ENCODE results near the gene NTSR1.
A peak's percentile ranks its signal among the peaks of the same experiment; 100 is the strongest.

NTSR1 gene

GRCh38 chr20:62721511-62722370 is 13.1 kb downstream of the NTSR1 start:
- Histone ChIP-seq H3K36me3 (no peaks in the 10 kb centered on the region), H3K4me3 (ENCODE audit: low read depth, low read length) (no peak overlapping the region), H3K27me3 (peaks cover 28% of the 10 kb centered on the region), H3K9me3 (peaks cover 12% of the 10 kb centered on the region), H3K4me1 (no peaks in the 10 kb centered on the region)
- no peak for DNase-seq
- TF ChIP-seq CTCF (IDR thresholded peaks at IDR 0.05; ENCODE audit: low read depth, low read length): no peak

GRCh38 chr20:62722627-62723026 is 14.0 kb downstream of the NTSR1 start:
- DNase-seq: no peak
- H3K27me3 ChIP-seq: peaks cover 28% of the 10 kb centered on the region
- H3K4me3 ChIP-seq (ENCODE audit: low read depth, low read length): no peak overlapping the region
- peaks cover 12% of the 10 kb centered on the region for H3K9me3 ChIP-seq
- H3K36me3 ChIP-seq: no peaks in the 10 kb centered on the region
- H3K4me1 ChIP-seq: no peaks in the 10 kb centered on the region
- no peak for TF ChIP-seq CTCF (IDR thresholded peaks at IDR 0.05; ENCODE audit: low read depth, low read length)

- no peak for TF ChIP-seq CTCF (IDR thresholded peaks at IDR 0.05; ENCODE audit: low read depth, low read length)
- Histone ChIP-seq H3K36me3 (no peaks in the 10 kb centered on the region), H3K9me3 (peaks cover 12% of the 10 kb centered on the region), H3K4me3 (ENCODE audit: low read depth, low read length) (no peak overlapping the region), H3K27me3 (peaks cover 28% of the 10 kb centered on the region), H3K4me1 (no peaks in the 10 kb centered on the region)
- no peak for DNase-seq
Measured at GRCh38 chr20:62723351-62723750, 14.7 kb downstream of the NTSR1 start.

GRCh38 chr20:62723768-62724450 is 15.3 kb downstream of the NTSR1 start:
- peaks cover 28% of the 10 kb centered on the region for H3K27me3 ChIP-seq

GRCh38 chr20:62724692-62725595 is 16.3 kb downstream of the NTSR1 start:
- H3K27me3 ChIP-seq: peaks cover 28% of the 10 kb centered on the region
- DNase-seq: peak; percentile 7
- H3K36me3 ChIP-seq: no peaks in the 10 kb centered on the region
- no peak overlapping the region for H3K4me3 ChIP-seq (ENCODE audit: low read depth, low read length)
- no peak for TF ChIP-seq CTCF (IDR thresholded peaks at IDR 0.05; ENCODE audit: low read depth, low read length)
- peaks cover 12% of the 10 kb centered on the region for H3K9me3 ChIP-seq
- no peaks in the 10 kb centered on the region for H3K4me1 ChIP-seq

More at GRCh38 chr20:62723768-62724450, 15.3 kb downstream of the NTSR1 start:
- Histone ChIP-seq H3K4me3 (ENCODE audit: low read depth, low read length) (no peak overlapping the region), H3K4me1 (no peaks in the 10 kb centered on the region), H3K36me3 (no peaks in the 10 kb centered on the region), H3K9me3 (peaks cover 12% of the 10 kb centered on the region)
- no peak for TF ChIP-seq CTCF (IDR thresholded peaks at IDR 0.05; ENCODE audit: low read depth, low read length)
- no peak for DNase-seq

Measured in BE2C (cell line).